Measurements from ENCODE around the gene BHMT2.

The BHMT2 gene

DNA sequence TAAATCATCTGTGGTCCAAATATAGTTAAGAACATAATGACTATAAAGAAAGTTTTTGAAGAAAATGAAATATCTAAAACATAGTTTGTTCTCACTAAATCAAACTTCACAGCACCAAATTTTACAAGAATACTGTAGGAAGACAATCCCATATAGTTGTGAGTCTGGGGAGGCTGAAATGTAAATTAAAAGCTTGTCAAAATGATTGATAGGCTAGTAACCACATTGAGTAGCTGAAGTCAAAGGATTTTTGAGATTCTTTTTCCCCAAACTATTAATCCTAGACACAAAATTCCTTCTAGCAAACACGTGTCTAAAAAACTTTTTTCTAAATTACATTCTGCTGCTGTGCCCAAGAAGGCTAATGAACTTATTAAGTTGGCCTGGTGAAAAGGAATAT is 55.0 kb downstream of the BHMT2 start:
- no peak for DNase-seq

DNA sequence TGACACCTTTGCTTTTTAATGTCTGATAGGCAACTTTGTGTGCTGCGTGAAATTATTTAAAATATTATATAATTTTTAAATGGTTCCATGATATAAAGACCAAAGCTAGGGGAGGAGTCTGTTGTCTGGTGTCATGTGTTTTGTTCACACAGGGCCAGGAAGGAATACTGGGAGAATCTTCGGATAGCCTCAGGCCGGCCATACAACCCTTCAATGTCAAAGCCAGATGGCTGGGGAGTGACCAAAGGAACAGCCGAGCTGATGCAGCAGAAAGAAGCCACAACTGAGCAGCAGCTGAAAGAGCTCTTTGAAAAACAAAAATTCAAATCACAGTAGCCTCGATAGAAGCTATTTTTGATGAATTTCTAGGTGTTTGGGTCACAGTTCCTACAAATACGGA is 61.2 kb downstream of the BHMT2 start:
- no peak for DNase-seq

DNA sequence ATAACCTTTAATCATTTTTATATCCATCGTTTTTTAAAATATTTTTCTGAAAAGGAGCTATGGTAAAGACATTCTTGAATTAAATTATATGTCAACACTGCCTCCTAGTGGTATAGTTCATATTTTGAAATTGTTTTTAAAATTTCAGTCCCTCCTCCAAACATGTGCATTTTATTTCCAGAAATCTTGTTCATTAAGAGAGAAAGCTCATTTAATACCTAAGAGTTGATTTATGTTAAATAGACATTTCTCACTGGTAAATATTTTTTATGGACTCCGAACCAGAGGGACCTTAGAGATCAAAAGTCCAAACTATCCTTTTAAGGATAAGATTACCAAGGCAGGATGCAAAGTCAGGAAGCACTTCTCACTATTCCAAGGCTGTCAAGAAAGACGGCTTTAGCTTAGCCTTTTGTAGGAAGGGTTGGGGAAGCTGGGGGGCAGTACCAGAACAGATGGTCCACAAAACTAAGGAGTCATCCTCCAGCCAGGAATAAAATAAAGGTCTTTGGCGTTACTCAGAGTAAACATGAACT is 63.6 kb downstream of the BHMT2 start:
- no peak for DNase-seq

DNA sequence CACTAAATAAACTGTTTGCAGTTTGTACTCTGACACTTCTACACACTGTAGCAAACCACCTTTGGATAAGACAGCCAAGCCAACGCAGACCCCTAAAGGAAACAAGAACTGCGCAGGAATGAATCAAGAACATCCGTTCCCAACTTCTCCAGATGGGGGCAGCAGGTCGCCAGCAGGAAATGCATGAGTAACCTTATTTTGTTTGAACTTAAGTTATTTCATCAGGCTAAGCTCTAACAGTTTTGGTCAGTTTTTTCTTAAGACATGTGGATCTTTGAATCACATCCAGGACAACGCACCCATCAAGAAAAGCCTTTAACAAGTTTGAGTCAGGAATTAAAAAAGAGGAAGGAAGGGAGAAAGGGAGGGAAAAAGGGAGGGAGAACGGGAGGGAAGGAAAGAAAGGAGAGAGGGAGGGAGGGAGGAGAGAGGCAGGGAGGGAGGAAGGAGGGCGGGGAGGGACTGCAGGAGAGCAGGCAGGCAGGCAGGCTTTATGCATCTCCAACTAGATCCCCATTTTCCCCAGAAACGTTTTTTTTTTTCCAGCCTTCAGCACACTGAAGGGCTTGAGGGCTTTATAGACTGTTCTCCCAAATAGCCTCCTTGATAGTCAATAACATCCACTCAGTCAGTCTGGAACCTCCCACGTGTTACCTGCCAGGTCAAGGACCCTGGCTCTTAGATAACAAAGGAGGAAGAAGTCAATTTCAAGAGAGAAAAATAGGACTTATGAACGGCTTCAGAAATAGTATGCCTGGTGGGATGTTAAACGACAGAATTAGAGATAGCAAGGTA is 64.3 kb downstream of the BHMT2 start:
- peak; percentile 34 for DNase-seq

DNA sequence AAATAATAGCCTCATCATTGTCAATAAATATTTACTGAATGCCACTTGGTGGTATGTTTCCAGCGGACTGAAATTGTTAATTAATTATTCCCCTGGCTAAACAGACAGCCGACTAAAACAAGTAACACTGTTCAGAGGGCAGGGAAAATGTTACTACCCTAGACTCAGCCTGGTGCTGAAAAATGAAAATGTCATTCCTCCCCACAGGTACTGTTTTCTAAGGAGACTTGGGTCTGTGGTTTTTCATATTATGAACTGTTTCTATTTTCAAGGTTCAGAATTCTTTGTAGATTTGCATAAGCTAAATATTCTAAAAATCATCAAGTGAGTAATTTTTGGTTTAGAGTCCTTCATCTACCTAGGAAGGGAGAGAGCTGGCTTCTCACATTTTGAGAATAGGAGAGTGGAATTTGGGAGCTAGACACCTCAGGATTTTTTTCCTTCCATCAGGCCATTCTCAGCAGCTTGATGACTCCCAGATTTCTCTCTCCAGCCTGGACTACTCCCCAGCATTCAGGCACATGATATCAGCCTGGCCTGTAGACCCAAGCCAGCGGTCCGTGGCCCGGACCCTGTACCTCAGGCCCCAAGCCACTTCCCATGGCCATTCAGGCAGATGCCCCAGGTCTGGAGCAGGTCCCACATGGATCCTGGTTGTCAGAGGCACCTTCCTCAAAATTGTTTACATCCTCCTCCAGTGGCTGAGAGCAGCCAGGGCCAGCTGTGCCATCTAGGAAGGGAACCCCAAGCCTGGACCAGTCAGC is 66.4 kb downstream of the BHMT2 start:
- no peak for DNase-seq

DNA sequence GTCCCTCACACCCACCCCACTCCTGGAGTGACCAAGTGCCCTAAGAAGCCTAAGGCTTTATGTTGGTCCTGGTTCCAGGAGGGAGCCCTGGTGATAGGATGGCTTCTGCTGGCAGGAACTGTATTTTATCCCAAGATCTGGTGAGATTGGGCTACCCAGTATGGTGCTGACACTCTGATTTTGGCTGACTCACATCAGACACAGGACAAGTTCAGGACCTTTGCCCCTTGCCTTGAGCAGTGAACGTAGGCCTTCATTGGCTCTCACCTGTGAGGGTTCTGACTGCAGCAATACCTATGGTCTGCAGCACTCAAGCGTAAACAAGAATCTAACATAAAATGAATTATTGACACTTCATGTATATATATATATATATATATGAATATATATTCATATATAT is 67.1 kb downstream of the BHMT2 start:
- DNase-seq, result no peak

Data from T-helper 9 cell (primary cell).